K562 (cell line): ENCODE results near the gene MTMR3. TPM values are rescaled to one million over a fixed set of nuclear protein-coding genes. Genes with fewer than 3 reads are reported as not detected.

Experiments
- ATAC-seq: fragments of 200-7000 bp; cut with Tn5 transposase; 3 replicates; pipeline ENCODE4 v1.9.1; 2020; ENCODE audit warnings: moderate library complexity
- BruUV-seq: library from RNA; stranded (reverse); fragments of 400-500 nt; replicated peaks from 2 replicates; lab custom pipeline; 2021; lab: Mats Ljungman, UMichigan
- CTCF ChIA-PET: fragments of 300-600 bp; formaldehyde crosslinking; extraction: SDS; loops from one replicate; lab custom pipeline; 2021; ENCODE audit warnings: low intra/inter-chr PET ratio; lab: Yijun Ruan, JAX
- POLR2A ChIA-PET: fragments of 300-600, 350-650 bp; sonication (Branson Sonifier 250); formaldehyde crosslinking; extraction: SDS; loops from one replicate; lab custom pipeline; 2021; ENCODE audit warnings: antibody characterized with exemption, inconsistent platforms; lab: Yijun Ruan, JAX
- DNase-seq, 4 experiments: peaks; one replicate each; pipeline versions ENCODE4 v3.0.0 to v3.0.0-alpha.2; 2011 to 2018; ENCODE audit warnings: low spot score in 3 of 4, mixed read lengths in 3 of 4; ENCODE audit errors: extremely low read depth in 1 of 4
- FAIRE-seq: peaks from 2 replicates; lab custom pipeline; 2011; peaks lifted over from hg19 to GRCh38; lab: Jason Lieb, UNC
- H2AFZ ChIP-seq: 2 replicates; pipeline ENCODE4 v1.6.0; 2011; ENCODE audit warnings: low read depth, low read length, control low read depth, inconsistent platforms
- H3K27ac ChIP-seq: fragments of 200-600 bp; 3 replicates; pipeline ENCODE4 v1.8.0; 2011; ENCODE audit warnings: low read depth, mild to moderate bottlenecking, control low read depth, inconsistent platforms, low read length, moderate library complexity, mixed read lengths; ENCODE audit errors: extremely low read depth
- H3K27me3 ChIP-seq, 2 experiments: fragments of 300-600 bp in 1 of 2; 2 replicates in 1 of 2; 3 replicates in 1 of 2; pipeline versions ENCODE4 v1.6.0 to v1.8.0; 2011; ENCODE audit warnings: inconsistent platforms in 2 of 2, low read length in 2 of 2, mild to moderate bottlenecking in 1 of 2, mixed read lengths in 1 of 2, moderate library complexity in 1 of 2; ENCODE audit not compliant: control insufficient read depth in 2 of 2, insufficient read depth in 2 of 2
- H3K36me3 ChIP-seq: fragments of 300-600 bp; 3 replicates; pipeline ENCODE4 v1.8.0; 2011; ENCODE audit warnings: mild to moderate bottlenecking, low read length, inconsistent platforms; ENCODE audit not compliant: control insufficient read depth, insufficient read depth
- H3K4me1 ChIP-seq, 2 experiments: fragments of 200-600 bp in 1 of 2; replicated peaks in 1 of 2; 2 replicates in 1 of 2; 3 replicates in 1 of 2; pipeline versions ENCODE4 v1.5.1 to v1.8.0; 2011; ENCODE audit warnings: inconsistent platforms in 2 of 2, low read length in 2 of 2, mild to moderate bottlenecking in 1 of 2, mixed read lengths in 1 of 2, moderate library complexity in 1 of 2; ENCODE audit not compliant: control insufficient read depth in 2 of 2, insufficient read depth in 2 of 2
- H3K4me2 ChIP-seq: 2 replicates; pipeline ENCODE4 v1.6.1; 2011; ENCODE audit warnings: low read length, control low read depth, inconsistent platforms, mixed read lengths; ENCODE audit not compliant: insufficient read depth
- H3K4me3 ChIP-seq: fragments of 200-600 bp; sonication (generic), shearing (Covaris generic); 2 replicates; pipeline ENCODE4 v1.5.1; 2016; ENCODE audit warnings: control low read depth, inconsistent platforms
- H3K79me2 ChIP-seq: fragments of 200-600 bp; 3 replicates; pipeline ENCODE4 v1.8.0; 2011; ENCODE audit warnings: low read length, inconsistent platforms; ENCODE audit not compliant: control insufficient read depth, insufficient read depth
- H3K9ac ChIP-seq, 2 experiments: 2 replicates each; pipeline versions ENCODE4 v1.6.0 to v1.6.1; 2011; ENCODE audit warnings: low read depth in 2 of 2, low read length in 2 of 2, control low read depth in 1 of 2, inconsistent platforms in 1 of 2, mild to moderate bottlenecking in 1 of 2, mixed read lengths in 1 of 2; ENCODE audit not compliant: insufficient read depth in 1 of 2
- H3K9me1 ChIP-seq: one replicate; pipeline ENCODE4 v1.6.0; 2011; ENCODE audit warnings: inconsistent platforms, mild to moderate bottlenecking, low read length, moderate library complexity; ENCODE audit not compliant: control insufficient read depth, insufficient read depth
- H3K9me3 ChIP-seq: replicated peaks from 2 replicates; pipeline ENCODE4 v1.5.1; 2011; ENCODE audit warnings: low read depth, low read length, inconsistent platforms; ENCODE audit not compliant: control insufficient read depth, insufficient read depth
- H4K20me1 ChIP-seq: replicated peaks from 2 replicates; pipeline ENCODE4 v1.6.1; 2011; ENCODE audit warnings: low read length, inconsistent platforms, mixed read lengths; ENCODE audit not compliant: control insufficient read depth, insufficient read depth
- CBFB ChIP-seq: sonication (generic); formaldehyde crosslinking; IDR thresholded peaks from 2 replicates; pipeline ENCODE4 v1.4.0; 2020; ENCODE audit warnings: mild to moderate bottlenecking, missing genetic modification reagents
- CBX3 ChIP-seq, 2 experiments: IDR thresholded peaks; 1 replicate in 1 of 2; 2 replicates in 1 of 2; pipeline ENCODE4 v1.6.1; 2012; ENCODE audit warnings: inconsistent platforms in 2 of 2, low read length in 2 of 2, borderline replicate concordance in 1 of 2, control low read depth in 1 of 2
- ESRRA ChIP-seq: fragments of 450-650 bp; IDR thresholded peaks from 2 replicates; pipeline ENCODE4 v1.6.1; 2014; ENCODE audit warnings: low read depth, mild to moderate bottlenecking, moderate library complexity, borderline replicate concordance
- HDGF ChIP-seq: fragments of 450-650 bp; IDR thresholded peaks from 2 replicates; pipeline ENCODE4 v1.6.1; 2016
- KAT2B ChIP-seq: IDR thresholded peaks from one replicate; pipeline ENCODE4 v1.6.1; 2012; ENCODE audit warnings: low read depth, mild to moderate bottlenecking, control low read depth, inconsistent platforms, low read length, moderate library complexity
- NR4A1 ChIP-seq, 2 experiments: fragments of 250-450 bp in 1 of 2; fragments of 450-650 bp in 1 of 2; sonication (Bioruptor Pico) in 1 of 2; IDR thresholded peaks; 2 replicates each; pipeline versions ENCODE4 v1.4.0 to v1.6.1; 2016 to 2020; ENCODE audit warnings: mild to moderate bottlenecking in 2 of 2, missing compliant biosample characterization in 1 of 2, missing genetic modification characterization in 1 of 2, moderate library complexity in 1 of 2
- SAFB2 ChIP-seq: fragments of 200-400 bp; formaldehyde crosslinking; IDR thresholded peaks from 2 replicates; pipeline ENCODE4 v1.6.1; 2018; ENCODE audit warnings: borderline replicate concordance, low read length, low read depth, moderate library complexity; ENCODE audit not compliant: severe bottlenecking
- SRSF3 ChIP-seq: fragments of 200-400 bp; formaldehyde crosslinking; IDR thresholded peaks from 2 replicates; pipeline ENCODE4 v1.6.1; 2016; ENCODE audit warnings: mild to moderate bottlenecking, low read length, moderate library complexity; ENCODE audit not compliant: insufficient read depth
- TFAM ChIP-seq: fragments of 250-450 bp; sonication (Bioruptor Pico); conservative IDR thresholded peaks from 2 replicates; pipeline ENCODE4 v1.5.0; 2021; ENCODE audit warnings: mild to moderate bottlenecking, moderate library complexity
- ZNF24 ChIP-seq: fragments of 450-650 bp; IDR thresholded peaks from 2 replicates; pipeline ENCODE4 v1.6.1; 2016
- WGBS: fragments of 100-300 bp; shearing (Covaris generic); methylation state at CpG from one replicate; pipeline ENCODE4 v1.1.6; 2016; ENCODE audit warnings: low coverage, mixed read lengths; ENCODE audit not compliant: insufficient coverage; ENCODE audit errors: missing lambda C conversion rate; 5-methylcytosine and 5-hydroxymethylcytosine counted together
- in situ Hi-C: fragments of 300-500 bp; cut with MboI; formaldehyde crosslinking; loops from 4 replicates; pipeline ENCODE4 v1.15.0; 2018; ENCODE audit warnings: inconsistent platforms, mixed read lengths
- intact Hi-C: fragments of 100-400 bp; cut with micrococcal nuclease; formaldehyde crosslinking; loops from 2 replicates; pipeline ENCODE4 v1.14.2; 2022
- polyA plus RNA-seq, 8 experiments: library from polyadenylated mRNA; depleted of rRNA in 4 of 8; stranded (reverse) in 5 of 8; unstranded in 3 of 8; fragments of >200 nt; fragmentation: Nextera tagmentation in 2 of 8; fragmentation: Illumina TruSeq in 1 of 8; extraction: Ambion mirVana in 2 of 8; extraction: Trizol in 1 of 8; gene quantifications; 2 replicates each; pipeline versions ENCODE4 v1.2.1 to v1.2.3, GENCODE V29; 2011 to 2014; ENCODE audit warnings: inconsistent platforms in 1 of 8, missing spikeins in 1 of 8
- total RNA-seq, 7 experiments: library from RNA; depleted of rRNA in 6 of 7; stranded (reverse); fragments of >200 nt in 6 of 7; fragmentation: Illumina TruSeq in 2 of 7; extraction: Trizol in 2 of 7; gene quantifications; 2 replicates each; pipeline versions ENCODE4 v1.2.1 to v1.2.3, GENCODE V29; 2011 to 2021; ENCODE audit warnings: low replicate concordance in 1 of 7
- TF ChIP-seq, protein P1 (sequence below): fragments of 450-650 bp; IDR thresholded peaks from 2 replicates; pipeline ENCODE4 v1.6.1; 2014; ENCODE audit warnings: low read depth, mild to moderate bottlenecking, moderate library complexity, borderline replicate concordance
- TF ChIP-seq, protein P2 (sequence below): fragments of 450-650 bp; formaldehyde crosslinking; IDR thresholded peaks from 2 replicates; pipeline ENCODE4 v1.4.0; 2022; ENCODE audit warnings: mild to moderate bottlenecking, moderate library complexity
- TF ChIP-seq, protein P3 (sequence below): fragments of 450-650 bp; formaldehyde crosslinking; IDR thresholded peaks from 2 replicates; pipeline ENCODE4 v1.4.0; 2020; ENCODE audit warnings: mild to moderate bottlenecking, mixed read lengths

Gene MTMR3
- total and polyA plus RNA-seq, 9 of the 15 experiments (the other 6 are each of a cell fraction or from before 2014, with no cell fraction given): 1.6 to 13.7 (median 7.9) TPM

DNA sequence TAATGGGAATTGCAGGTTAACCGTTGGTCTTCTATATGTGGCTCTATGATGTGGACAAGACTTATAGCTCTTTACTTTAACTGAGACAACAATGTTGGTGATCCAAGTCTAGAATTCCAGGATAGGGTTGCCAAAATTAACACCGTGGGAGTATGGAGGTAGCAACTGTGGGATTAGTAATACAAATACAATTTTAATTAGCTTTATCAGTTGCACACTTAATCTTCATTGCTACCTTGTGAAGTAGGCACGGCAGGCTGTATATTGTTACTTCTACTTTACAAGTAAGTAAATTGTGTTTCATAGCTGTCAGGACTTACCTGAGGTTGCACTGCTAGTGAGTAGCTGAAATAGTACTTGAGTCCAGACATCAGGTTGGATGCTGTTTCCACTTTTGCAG, 21.0 kb downstream of the MTMR3 start:
- Histone ChIP-seq H3K9me3 (no peaks in the 10 kb centered on the region), H3K36me3 (no peaks in the 10 kb centered on the region), H3K9me1 (no peaks in the 10 kb centered on the region), H3K27ac (no peak overlapping the region), H2AFZ (no peak overlapping the region), H4K20me1 (no peaks in the 10 kb centered on the region), H3K27me3 (no peaks in the 10 kb centered on the region), H3K4me1 (peaks cover 12% of the 10 kb centered on the region in 2 experiments), H3K79me2 (peaks cover 65% of the 10 kb centered on the region), H3K4me2 (no peak overlapping the region), H3K4me3 (no peak overlapping the region), H3K9ac (no peak overlapping the region)
- ATAC-seq (no peak), FAIRE-seq (no peak), DNase-seq (no peak)
- CTCF ChIA-PET: no interaction called here
- POLR2A ChIA-PET: interaction anchor here (0.7 to 2.0 kb wide), 3 partner anchors 9 to 718 kb away, joined by 3 to 5 read pairs (median 3); partner anchors contain the start of gene MTMR3
- intact Hi-C loops (no loop called here), in situ Hi-C loops (no loop called here)
- 56% methylated on average over 3 of the region's 3 CpGs for WGBS
- BruUV-seq: no TSS peak
- TF ChIP-seq NR4A1 (CRISPR knock-in tag; IDR thresholded peaks at IDR 0.05): no peak
- TF ChIP-seq NR4A1 (tag; IDR thresholded peaks at IDR 0.05): no peak
- no peak for TF ChIP-seq ZNF24
- TF ChIP-seq, protein P1, sequence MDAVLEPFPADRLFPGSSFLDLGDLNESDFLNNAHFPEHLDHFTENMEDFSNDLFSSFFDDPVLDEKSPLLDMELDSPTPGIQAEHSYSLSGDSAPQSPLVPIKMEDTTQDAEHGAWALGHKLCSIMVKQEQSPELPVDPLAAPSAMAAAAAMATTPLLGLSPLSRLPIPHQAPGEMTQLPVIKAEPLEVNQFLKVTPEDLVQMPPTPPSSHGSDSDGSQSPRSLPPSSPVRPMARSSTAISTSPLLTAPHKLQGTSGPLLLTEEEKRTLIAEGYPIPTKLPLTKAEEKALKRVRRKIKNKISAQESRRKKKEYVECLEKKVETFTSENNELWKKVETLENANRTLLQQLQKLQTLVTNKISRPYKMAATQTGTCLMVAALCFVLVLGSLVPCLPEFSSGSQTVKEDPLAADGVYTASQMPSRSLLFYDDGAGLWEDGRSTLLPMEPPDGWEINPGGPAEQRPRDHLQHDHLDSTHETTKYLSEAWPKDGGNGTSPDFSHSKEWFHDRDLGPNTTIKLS: no peak
- TF ChIP-seq CBFB (CRISPR knock-in tag): no peak
- TF ChIP-seq SRSF3: no peak
- TF ChIP-seq CBX3 (IDR thresholded peaks at IDR 0.05; ENCODE audit: borderline replicate concordance in 1 of 2, low read length in 2 of 2): no peak
- no peak for TF ChIP-seq SAFB2
- TF ChIP-seq KAT2B: no peak
- TF ChIP-seq, protein P2, sequence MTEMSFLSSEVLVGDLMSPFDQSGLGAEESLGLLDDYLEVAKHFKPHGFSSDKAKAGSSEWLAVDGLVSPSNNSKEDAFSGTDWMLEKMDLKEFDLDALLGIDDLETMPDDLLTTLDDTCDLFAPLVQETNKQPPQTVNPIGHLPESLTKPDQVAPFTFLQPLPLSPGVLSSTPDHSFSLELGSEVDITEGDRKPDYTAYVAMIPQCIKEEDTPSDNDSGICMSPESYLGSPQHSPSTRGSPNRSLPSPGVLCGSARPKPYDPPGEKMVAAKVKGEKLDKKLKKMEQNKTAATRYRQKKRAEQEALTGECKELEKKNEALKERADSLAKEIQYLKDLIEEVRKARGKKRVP (CRISPR knock-in tag): no peak
- TF ChIP-seq, protein P3, sequence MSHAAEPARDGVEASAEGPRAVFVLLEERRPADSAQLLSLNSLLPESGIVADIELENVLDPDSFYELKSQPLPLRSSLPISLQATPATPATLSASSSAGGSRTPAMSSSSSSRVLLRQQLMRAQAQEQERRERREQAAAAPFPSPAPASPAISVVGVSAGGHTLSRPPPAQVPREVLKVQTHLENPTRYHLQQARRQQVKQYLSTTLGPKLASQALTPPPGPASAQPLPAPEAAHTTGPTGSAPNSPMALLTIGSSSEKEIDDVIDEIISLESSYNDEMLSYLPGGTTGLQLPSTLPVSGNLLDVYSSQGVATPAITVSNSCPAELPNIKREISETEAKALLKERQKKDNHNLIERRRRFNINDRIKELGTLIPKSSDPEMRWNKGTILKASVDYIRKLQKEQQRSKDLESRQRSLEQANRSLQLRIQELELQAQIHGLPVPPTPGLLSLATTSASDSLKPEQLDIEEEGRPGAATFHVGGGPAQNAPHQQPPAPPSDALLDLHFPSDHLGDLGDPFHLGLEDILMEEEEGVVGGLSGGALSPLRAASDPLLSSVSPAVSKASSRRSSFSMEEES (CRISPR knock-in tag): no peak
- no peak for TF ChIP-seq ESRRA
- TF ChIP-seq TFAM (CRISPR knock-in tag): no peak
- TF ChIP-seq HDGF: no peak
